ENCODE results near the gene RYR1. TPM values are rescaled to one million over a fixed set of nuclear protein-coding genes. Genes with fewer than 3 reads are reported as not detected.

RYR1 gene
- total and polyA plus RNA-seq, 10 of the 15 experiments (the other 5 are each of a cell fraction or from before 2014, with no cell fraction given), result under 0.01 to 0.32 (median 0.07) TPM; not detected in 1

- TF ChIP-seq CTCF (IDR thresholded peaks at IDR 0.05 in 2 of 3, conservative IDR thresholded peaks at IDR 0.05 in 1 of 3; ENCODE audit: control insufficient read depth in 2 of 3, extremely low read depth in 1 of 3, insufficient read depth in 1 of 3, low read depth in 3 of 3, low read length in 3 of 3) (peak in 2 of 3 experiments; percentile 69 to 81; a peak in 4 of 6 replicates), ZNF384 (IDR thresholded peaks at IDR 0.05; ENCODE audit: borderline replicate concordance, low read depth, low read length) (no peak), NFYB (IDR thresholded peaks at IDR 0.05; ENCODE audit: insufficient read depth, low read depth, low read length) (peak; percentile 89), TBL1XR1 (IDR thresholded peaks at IDR 0.05; ENCODE audit: low read depth, low read length) (0 out of 2 replicates have a peak, but pooled peaks have one; percentile 28), ESRRA (IDR thresholded peaks at IDR 0.05; ENCODE audit: low read length) (peak; percentile 77; the same call in 1 of the 2 replicates), ASH2L (IDR thresholded peaks at IDR 0.05; ENCODE audit: borderline replicate concordance, low read depth) (no peak), IRF4 (IDR thresholded peaks at IDR 0.05; ENCODE audit: low read depth, low read length) (0 out of 2 replicates have a peak, but pooled peaks have one; percentile 18), ATF7 (IDR thresholded peaks at IDR 0.05; ENCODE audit: low read depth) (peak; percentile 88), ELK1 (IDR thresholded peaks at IDR 0.05; ENCODE audit: low read depth, low read length) (no peak), MTA2 (IDR thresholded peaks at IDR 0.05; ENCODE audit: low read depth) (no peak), DPF2 (IDR thresholded peaks at IDR 0.05) (peak; percentile 54; the same call in 1 of the 2 replicates), SP1 (IDR thresholded peaks at IDR 0.05; ENCODE audit: low read depth, low read length) (peak; percentile 48), ETV6 (conservative IDR thresholded peaks at IDR 0.05 in 1 of 2, IDR thresholded peaks at IDR 0.05 in 1 of 2; ENCODE audit: borderline replicate concordance in 1 of 2, low read depth in 1 of 2) (0 out of 4 replicates have a peak, but pooled peaks of 1 of the 2 experiments have one; percentile 47), BHLHE40 (IDR thresholded peaks at IDR 0.05; ENCODE audit: borderline replicate concordance in 1 of 2, low read depth in 2 of 2, low read length in 1 of 2) (peak; percentile 32 to 58; a peak in 3 of 4 replicates), CREB1 (IDR thresholded peaks at IDR 0.05; ENCODE audit: low read depth) (peak; percentile 43; the same call in 1 of the 2 replicates), YY1 (IDR thresholded peaks at IDR 0.05; ENCODE audit: low read depth, low read length) (peak; percentile 26; the same call in 1 of the 2 replicates), SMC3 (IDR thresholded peaks at IDR 0.05; ENCODE audit: borderline replicate concordance, low read length) (no peak), STAT1 (conservative IDR thresholded peaks at IDR 0.05) (no peak), SREBF2 (IDR thresholded peaks at IDR 0.05; ENCODE audit: low read length) (no peak), RAD51 (IDR thresholded peaks at IDR 0.05) (0 out of 2 replicates have a peak, but pooled peaks have one; percentile 25), STAT3 (IDR thresholded peaks at IDR 0.05; ENCODE audit: low read depth, low read length) (0 out of 2 replicates have a peak, but pooled peaks have one; percentile 59), ZNF217 (IDR thresholded peaks at IDR 0.05) (peak; percentile 40; the same call in 1 of the 2 replicates), BACH1 (IDR thresholded peaks at IDR 0.05; ENCODE audit: borderline replicate concordance) (no peak), SPI1 (IDR thresholded peaks at IDR 0.05; ENCODE audit: borderline replicate concordance, insufficient read depth, low read depth, low read length) (no peak), CHD2 (IDR thresholded peaks at IDR 0.05; ENCODE audit: borderline replicate concordance, low read depth, low read length) (0 out of 2 replicates have a peak, but pooled peaks have one; percentile 7), PKNOX1 (IDR thresholded peaks at IDR 0.05) (peak; percentile 97), ZNF207 (IDR thresholded peaks at IDR 0.05; ENCODE audit: borderline replicate concordance) (no peak; the same call in 1 of the 2 replicates)
These were observed 110.5 kb downstream of the RYR1 start (continued) for GRCh38 chr19:38543807-38544568.
